HEK293 (cell line): ENCODE data around the gene ASCC2.

ENCODE experiments used
- CTCF ChIA-PET: fragments of 350-600 bp; formaldehyde crosslinking; extraction: SDS; loops from one replicate; lab custom pipeline; 2021; ENCODE audit warnings: antibody characterized with exemption; lab: Yijun Ruan, JAX
- POLR2A ChIA-PET: fragments of 300-600 bp; formaldehyde crosslinking; extraction: SDS; loops from one replicate; lab custom pipeline; 2020; ENCODE audit warnings: antibody characterized with exemption, inconsistent platforms; lab: Yijun Ruan, JAX
- H3K27ac ChIP-seq: fragments of 200-500 bp; sonication (Bioruptor generic); 2 replicates; pipeline ENCODE4 v1.5.1; 2014; ENCODE audit warnings: low read depth, low read length, control low read depth, inconsistent platforms; ENCODE audit errors: extremely low read depth
- H3K36me3 ChIP-seq, 2 experiments: fragments of 200-500 bp in 1 of 2; sonication (Bioruptor generic) in 1 of 2; 1 replicate in 1 of 2; 2 replicates in 1 of 2; pipeline ENCODE4 v1.5.1; 2014 to 2017; ENCODE audit warnings: inconsistent platforms in 2 of 2, low read length in 2 of 2; ENCODE audit not compliant: control insufficient read depth in 2 of 2, insufficient read depth in 1 of 2
- H3K4me1 ChIP-seq: fragments of 200-500 bp; sonication (Bioruptor generic); 2 replicates; pipeline ENCODE4 v1.5.1; 2014; ENCODE audit warnings: mild to moderate bottlenecking, low read length, inconsistent platforms; ENCODE audit not compliant: control insufficient read depth, insufficient read depth
- H3K4me3 ChIP-seq: 2 replicates; pipeline ENCODE4 v1.5.1; 2011; ENCODE audit warnings: low read depth, mild to moderate bottlenecking, control low read depth, low read length, moderate library complexity
- H3K9me3 ChIP-seq: fragments of 200-500 bp; sonication (Bioruptor generic); 2 replicates; pipeline ENCODE4 v1.5.1; 2014; ENCODE audit warnings: low read depth, low read length, inconsistent platforms; ENCODE audit not compliant: control insufficient read depth, insufficient read depth
- KLF16 ChIP-seq: fragments of 450-650 bp; formaldehyde crosslinking; IDR thresholded peaks from 2 replicates; pipeline ENCODE4 v1.5.1; 2017; ENCODE audit warnings: missing biosample characterization, missing genetic modification characterization
- OSR2 ChIP-seq: fragments of 450-650 bp; formaldehyde crosslinking; IDR thresholded peaks from 2 replicates; pipeline ENCODE4 v1.5.1; 2016; ENCODE audit warnings: missing biosample characterization, missing genetic modification characterization
- PATZ1 ChIP-seq: fragments of 450-650 bp; formaldehyde crosslinking; IDR thresholded peaks from 2 replicates; pipeline ENCODE4 v1.5.1; 2016; ENCODE audit warnings: missing biosample characterization, missing genetic modification characterization
- PRDM6 ChIP-seq: fragments of 450-650 bp; formaldehyde crosslinking; IDR thresholded peaks from 2 replicates; pipeline ENCODE4 v1.5.1; 2017; ENCODE audit warnings: missing biosample characterization, missing genetic modification characterization
- SALL2 ChIP-seq: fragments of 450-650 bp; formaldehyde crosslinking; IDR thresholded peaks from 2 replicates; pipeline ENCODE4 v1.5.0; 2017; ENCODE audit warnings: missing biosample characterization, mild to moderate bottlenecking, missing genetic modification characterization, borderline replicate concordance
- SCRT1 ChIP-seq: fragments of 450-650 bp; formaldehyde crosslinking; IDR thresholded peaks from 2 replicates; pipeline ENCODE4 v1.5.1; 2016; ENCODE audit warnings: missing biosample characterization, missing genetic modification characterization, borderline replicate concordance
- SETDB1 ChIP-seq: IDR thresholded peaks from one replicate; pipeline ENCODE4 v1.6.1; 2017; ENCODE audit warnings: mild to moderate bottlenecking, low read length, moderate library complexity, mixed read lengths; ENCODE audit not compliant: insufficient read length
- ZBTB20 ChIP-seq: fragments of 450-650 bp; formaldehyde crosslinking; IDR thresholded peaks from 2 replicates; pipeline ENCODE4 v1.5.1; 2016; ENCODE audit warnings: missing biosample characterization, missing genetic modification characterization
- ZBTB7A ChIP-seq: fragments of 450-650 bp; formaldehyde crosslinking; IDR thresholded peaks from 2 replicates; pipeline ENCODE4 v1.5.1; 2016; ENCODE audit warnings: low read depth, missing biosample characterization, missing genetic modification characterization
- ZFP3 ChIP-seq: fragments of 450-650 bp; formaldehyde crosslinking; IDR thresholded peaks from 2 replicates; pipeline ENCODE4 v1.5.1; 2016; ENCODE audit warnings: low read depth, missing biosample characterization, missing genetic modification characterization
- ZFP41 ChIP-seq: fragments of 450-650 bp; formaldehyde crosslinking; IDR thresholded peaks from 2 replicates; pipeline ENCODE4 v1.5.1; 2016; ENCODE audit warnings: missing biosample characterization, missing genetic modification characterization, borderline replicate concordance
- ZNF18 ChIP-seq: fragments of 450-650 bp; formaldehyde crosslinking; IDR thresholded peaks from 2 replicates; pipeline ENCODE4 v1.5.1; 2016; ENCODE audit warnings: missing biosample characterization, missing genetic modification characterization
- ZNF184 ChIP-seq: fragments of 450-650 bp; IDR thresholded peaks from 2 replicates; pipeline ENCODE4 v1.5.1; 2018; ENCODE audit warnings: missing biosample characterization, mild to moderate bottlenecking, missing genetic modification characterization
- ZNF335 ChIP-seq: fragments of 450-650 bp; formaldehyde crosslinking; conservative IDR thresholded peaks from 2 replicates; pipeline ENCODE4 v1.5.1; 2016; ENCODE audit warnings: missing biosample characterization, missing genetic modification characterization
- ZNF37A ChIP-seq: fragments of 450-650 bp; IDR thresholded peaks from 2 replicates; pipeline ENCODE4 v1.5.1; 2018; ENCODE audit warnings: missing biosample characterization, missing genetic modification characterization
- ZNF404 ChIP-seq: fragments of 450-650 bp; formaldehyde crosslinking; IDR thresholded peaks from 2 replicates; pipeline ENCODE4 v1.5.1; 2017; ENCODE audit warnings: missing biosample characterization, missing genetic modification characterization
- ZNF548 ChIP-seq: fragments of 450-650 bp; formaldehyde crosslinking; IDR thresholded peaks from 2 replicates; pipeline ENCODE4 v1.5.1; 2016; ENCODE audit warnings: missing biosample characterization, missing genetic modification characterization
- ZNF704 ChIP-seq: fragments of 450-650 bp; formaldehyde crosslinking; IDR thresholded peaks from 2 replicates; pipeline ENCODE4 v1.5.1; 2016; ENCODE audit warnings: missing biosample characterization, missing genetic modification characterization
- ZNF792 ChIP-seq: fragments of 450-650 bp; formaldehyde crosslinking; IDR thresholded peaks from 2 replicates; pipeline ENCODE4 v1.5.1; 2016; ENCODE audit warnings: missing biosample characterization, missing genetic modification characterization
- ZSCAN16 ChIP-seq: fragments of 450-650 bp; formaldehyde crosslinking; IDR thresholded peaks from 2 replicates; pipeline ENCODE4 v1.5.1; 2016; ENCODE audit warnings: missing biosample characterization, missing genetic modification characterization

ASCC2 gene

GRCh38 chr22:29848111-29848510, 10.0 kb upstream of the ASCC2 start (continued):
- no peak for TF ChIP-seq ZNF792
- TF ChIP-seq ZNF548 (tag by site-specific recombination), result no peak
- no peak for TF ChIP-seq ZNF37A
- TF ChIP-seq KLF16 (tag by site-specific recombination), result no peak
- TF ChIP-seq, all 188 proteins: peak for 0

- no peaks in the 10 kb centered on the region for H3K4me1 ChIP-seq
- H3K36me3 ChIP-seq, result no peaks in the 10 kb centered on the region
- CTCF ChIA-PET, result interaction anchor here (1.9 kb wide), 1 partner anchor 159 kb away, joined by 9 read pairs; no protein-coding TSS in a partner anchor
- H3K9me3 ChIP-seq, result no peaks in the 10 kb centered on the region
- POLR2A ChIA-PET, result no interaction called here
- H3K4me3 ChIP-seq, result no peak overlapping the region
- H3K27ac ChIP-seq, result no peak overlapping the region
- peak; percentile 44 for TF ChIP-seq SETDB1
- no peak for TF ChIP-seq PATZ1 (tag by site-specific recombination)
Measured at GRCh38 chr22:29846290-29846689, 8.2 kb upstream of the ASCC2 start.

GRCh38 chr22:29842740-29843139, 4.7 kb upstream of the ASCC2 start:
- POLR2A ChIA-PET, result no interaction called here

More at GRCh38 chr22:29842740-29843139, 4.7 kb upstream of the ASCC2 start:
- Histone ChIP-seq H3K4me3 (no peak overlapping the region), H3K27ac (no peak overlapping the region), H3K4me1 (no peaks in the 10 kb centered on the region), H3K9me3 (no peaks in the 10 kb centered on the region)
- TF ChIP-seq ZBTB7A (no peak), SCRT1 (tag by site-specific recombination) (no peak), ZNF18 (tag by site-specific recombination) (no peak), SALL2 (no peak), ZNF184 (tag by site-specific recombination) (0 out of 2 replicates have a peak, but pooled peaks have one; percentile 53), ZFP3 (tag by site-specific recombination) (no peak), ZNF404 (tag by site-specific recombination) (no peak), ZNF704 (tag by site-specific recombination) (no peak), PRDM6 (no peak), ZFP41 (tag by site-specific recombination) (no peak), ZBTB20 (no peak), ZNF335 (no peak), ZSCAN16 (tag by site-specific recombination) (peak; percentile 89), OSR2 (tag by site-specific recombination) (0 out of 2 replicates have a peak, but pooled peaks have one; percentile 29)
- TF ChIP-seq, all 188 proteins: peak for 3
- no peaks in the 10 kb centered on the region for H3K36me3 ChIP-seq
- CTCF ChIA-PET, result interaction anchor here (0.9 to 1.2 kb wide), 2 partner anchors 162 to 165 kb away, joined by 5 to 7 read pairs; no protein-coding TSS in a partner anchor
